Osteoblast (primary cell): ENCODE measurements around the gene GLRX. TPM values are rescaled to one million over a fixed set of nuclear protein-coding genes. Genes with fewer than 3 reads are reported as not detected.
A peak's percentile ranks its signal among the peaks of the same experiment; 100 is the strongest.

Source experiments
- DNase-seq: peaks from one replicate; pipeline ENCODE4 v3.0.0; 2011; ENCODE audit warnings: low spot score, mixed read lengths; ENCODE audit not compliant: insufficient read length; ENCODE audit errors: missing footprints
- H2AFZ ChIP-seq: 2 replicates; pipeline ENCODE4 v1.6.0; 2011; ENCODE audit warnings: mild to moderate bottlenecking, low read length
- H3K27ac ChIP-seq: 2 replicates; pipeline ENCODE4 v1.5.1; 2011; ENCODE audit warnings: mild to moderate bottlenecking, low read depth, low read length, moderate library complexity
- H3K27me3 ChIP-seq: 2 replicates; pipeline ENCODE4 v1.6.0; 2012; ENCODE audit warnings: mild to moderate bottlenecking, control low read depth, inconsistent platforms, low read length, moderate library complexity; ENCODE audit not compliant: insufficient read depth
- H3K36me3 ChIP-seq: 2 replicates; pipeline ENCODE4 v1.5.1; 2011; ENCODE audit warnings: mild to moderate bottlenecking, low read length, control low read depth, moderate library complexity; ENCODE audit not compliant: insufficient read depth
- H3K4me1 ChIP-seq: 2 replicates; pipeline ENCODE4 v1.5.1; 2011; ENCODE audit warnings: mild to moderate bottlenecking, low read length, control low read depth, moderate library complexity; ENCODE audit not compliant: insufficient read depth
- H3K4me2 ChIP-seq: 2 replicates; pipeline ENCODE4 v1.6.0; 2011; ENCODE audit warnings: mild to moderate bottlenecking, low read length; ENCODE audit not compliant: insufficient read depth
- H3K4me3 ChIP-seq: fragments of 200-600 bp; sonication (generic); 3 replicates; pipeline ENCODE4 v1.5.1; 2012; ENCODE audit warnings: mild to moderate bottlenecking, low read length, inconsistent platforms; ENCODE audit not compliant: insufficient read depth
- H3K79me2 ChIP-seq: 2 replicates; pipeline ENCODE4 v1.6.0; 2012; ENCODE audit warnings: mild to moderate bottlenecking, low read length, control low read depth, inconsistent platforms; ENCODE audit not compliant: insufficient read depth
- H3K9me3 ChIP-seq: 2 replicates; pipeline ENCODE4 v1.5.1; 2011; ENCODE audit warnings: low read depth, low read length, control low read depth
- H4K20me1 ChIP-seq: 2 replicates; pipeline ENCODE4 v1.6.0; 2012; ENCODE audit warnings: mild to moderate bottlenecking, low read length, control low read depth; ENCODE audit not compliant: insufficient read depth
- total RNA-seq: library from RNA; depleted of rRNA; stranded (reverse); fragments of >200 nt; gene quantifications from 2 replicates; pipeline ENCODE4 v1.2.3, GENCODE V29; 2012
- TF ChIP-seq, protein P1 (sequence below): IDR thresholded peaks from 2 replicates; pipeline ENCODE4 v1.5.1; 2011; ENCODE audit warnings: mild to moderate bottlenecking, low read depth, low read length, moderate library complexity; ENCODE audit errors: extremely low read depth

GLRX gene
- total RNA-seq, 1 donor = 59.0 TPM

DNA sequence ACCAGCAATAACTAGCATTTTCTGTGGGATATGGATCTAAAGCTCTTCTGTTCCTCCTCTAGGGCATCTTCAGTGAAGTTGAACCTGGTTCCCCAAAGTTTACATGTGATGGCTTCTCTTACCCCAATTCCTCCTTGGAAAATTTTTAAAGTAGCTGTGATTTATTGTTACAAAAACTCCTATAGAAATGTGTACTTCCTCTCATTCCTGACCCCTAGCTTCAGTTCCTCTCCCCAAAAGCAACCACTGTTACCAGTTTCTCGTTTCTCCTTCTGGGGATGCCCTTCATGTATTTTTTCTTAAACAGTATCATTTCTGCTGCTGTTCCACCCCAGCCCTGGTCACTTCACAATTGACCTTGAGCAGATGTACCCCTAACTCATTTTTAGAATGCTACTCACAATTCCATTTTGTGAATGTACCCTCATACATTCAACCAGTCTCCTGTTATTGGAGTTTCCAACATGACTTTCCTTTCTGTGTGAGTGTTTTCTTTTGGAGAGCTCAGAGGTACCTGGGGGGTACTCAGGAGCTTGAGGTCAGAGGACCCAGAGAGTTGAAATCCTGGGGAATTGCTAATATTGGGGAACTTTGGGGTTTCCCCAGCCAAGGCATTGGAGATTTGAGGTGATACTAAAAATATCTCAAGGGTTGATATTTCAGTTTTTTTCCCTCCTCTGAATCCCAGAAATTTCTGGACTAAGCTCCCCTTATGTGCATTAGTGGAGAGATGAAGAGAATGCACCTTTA, 18.6 kb upstream of the GLRX start:
- Histone ChIP-seq H3K4me2 (no peak overlapping the region), H3K27ac (peak overlapping the region; percentile 89), H3K79me2 (no peaks in the 10 kb centered on the region), H3K27me3 (no peaks in the 10 kb centered on the region), H3K4me1 (peaks cover 22% of the 10 kb centered on the region), H3K9me3 (no peaks in the 10 kb centered on the region), H3K4me3 (no peak overlapping the region), H4K20me1 (no peaks in the 10 kb centered on the region), H2AFZ (no peak overlapping the region), H3K36me3 (no peaks in the 10 kb centered on the region)
- TF ChIP-seq, protein P1, sequence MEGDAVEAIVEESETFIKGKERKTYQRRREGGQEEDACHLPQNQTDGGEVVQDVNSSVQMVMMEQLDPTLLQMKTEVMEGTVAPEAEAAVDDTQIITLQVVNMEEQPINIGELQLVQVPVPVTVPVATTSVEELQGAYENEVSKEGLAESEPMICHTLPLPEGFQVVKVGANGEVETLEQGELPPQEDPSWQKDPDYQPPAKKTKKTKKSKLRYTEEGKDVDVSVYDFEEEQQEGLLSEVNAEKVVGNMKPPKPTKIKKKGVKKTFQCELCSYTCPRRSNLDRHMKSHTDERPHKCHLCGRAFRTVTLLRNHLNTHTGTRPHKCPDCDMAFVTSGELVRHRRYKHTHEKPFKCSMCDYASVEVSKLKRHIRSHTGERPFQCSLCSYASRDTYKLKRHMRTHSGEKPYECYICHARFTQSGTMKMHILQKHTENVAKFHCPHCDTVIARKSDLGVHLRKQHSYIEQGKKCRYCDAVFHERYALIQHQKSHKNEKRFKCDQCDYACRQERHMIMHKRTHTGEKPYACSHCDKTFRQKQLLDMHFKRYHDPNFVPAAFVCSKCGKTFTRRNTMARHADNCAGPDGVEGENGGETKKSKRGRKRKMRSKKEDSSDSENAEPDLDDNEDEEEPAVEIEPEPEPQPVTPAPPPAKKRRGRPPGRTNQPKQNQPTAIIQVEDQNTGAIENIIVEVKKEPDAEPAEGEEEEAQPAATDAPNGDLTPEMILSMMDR = no peak
- no peak for DNase-seq

GRCh38 chr5:95839658-95840057, 17.1 kb upstream of the GLRX start:
- no peak for DNase-seq
- H3K4me3 ChIP-seq = no peak overlapping the region
- H4K20me1 ChIP-seq = no peaks in the 10 kb centered on the region
- no peak overlapping the region for H3K4me2 ChIP-seq
- H3K79me2 ChIP-seq = no peaks in the 10 kb centered on the region
- TF ChIP-seq, protein P1 = no peak
- no peaks in the 10 kb centered on the region for H3K36me3 ChIP-seq
- H3K27me3 ChIP-seq = no peaks in the 10 kb centered on the region
- no peak overlapping the region for H3K27ac ChIP-seq
- H3K9me3 ChIP-seq = no peaks in the 10 kb centered on the region
- peaks cover 33% of the 10 kb centered on the region for H3K4me1 ChIP-seq
- no peak overlapping the region for H2AFZ ChIP-seq

DNA sequence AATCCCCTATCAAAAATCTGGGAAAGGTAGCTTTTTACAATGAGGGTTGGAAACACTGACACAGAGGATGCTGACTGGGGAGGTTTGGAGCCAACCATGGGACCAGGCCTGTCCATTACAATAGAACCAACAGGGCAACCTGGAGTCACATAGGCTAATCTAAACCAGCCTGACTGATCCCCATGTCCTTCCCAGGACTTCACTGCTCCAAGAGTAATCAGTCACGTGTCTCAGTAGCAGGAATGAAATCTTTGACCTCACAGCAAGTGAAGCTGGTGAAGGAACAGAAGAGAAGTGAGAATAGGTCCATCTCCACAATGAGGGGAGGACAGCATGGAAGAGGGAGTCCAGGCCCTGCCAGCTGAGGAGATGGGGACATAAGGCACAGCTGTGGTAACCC, 16.0 kb upstream of the GLRX start:
- Histone ChIP-seq H3K27ac (no peak overlapping the region), H2AFZ (peak overlapping the region; percentile 12), H3K36me3 (no peaks in the 10 kb centered on the region), H4K20me1 (no peaks in the 10 kb centered on the region), H3K9me3 (no peaks in the 10 kb centered on the region), H3K4me2 (no peak overlapping the region), H3K4me3 (no peak overlapping the region), H3K79me2 (no peaks in the 10 kb centered on the region), H3K27me3 (no peaks in the 10 kb centered on the region), H3K4me1 (peaks cover 35% of the 10 kb centered on the region)
- DNase-seq = no peak
- TF ChIP-seq, protein P1 = no peak

GRCh38 chr5:95838001-95838520, 15.5 kb upstream of the GLRX start:
- Histone ChIP-seq H3K4me3 (no peak overlapping the region), H4K20me1 (no peaks in the 10 kb centered on the region), H3K4me1 (peaks cover 30% of the 10 kb centered on the region), H3K27me3 (no peaks in the 10 kb centered on the region), H2AFZ (no peak overlapping the region), H3K9me3 (no peaks in the 10 kb centered on the region), H3K27ac (no peak overlapping the region), H3K36me3 (no peaks in the 10 kb centered on the region), H3K4me2 (no peak overlapping the region), H3K79me2 (no peaks in the 10 kb centered on the region)
- DNase-seq = no peak
- TF ChIP-seq, protein P1 = no peak
